Heart left ventricle (tissue), 13 donors: Measurements from ENCODE around the gene UBE3B.

Experiments used
- CTCF ChIP-seq, 12 donors: fragments of 200-600 bp; sonication (generic) in 4 of 12; IDR thresholded peaks; one replicate each; pipeline versions ENCODE4 v1.5.0 to v1.8.0; 2018 to 2022; ENCODE audit warnings: antibody characterized with exemption in 12 of 12, mild to moderate bottlenecking in 5 of 12
- POLR2A ChIP-seq, 2 donors: fragments of 450-650 bp; IDR thresholded peaks; one replicate each; pipeline ENCODE4 v1.6.1; 2017; ENCODE audit warnings: antibody characterized with exemption in 2 of 2, mild to moderate bottlenecking in 2 of 2, moderate library complexity in 2 of 2
- donor health status: ischemic (EF 13 %, LVEDD 7.1; RV severe dilation, severe dysfunction).
- donor health status: DM: no; HTN: yes; CAD: no.
- donor health status: DM: no; HTN: no; CAD: no.
- donor health status: ischemic (EF 25% LVEDD 6.9; RV normal size, moderate dysfunction).
- donor health status: ischemic (EF 25% LVEDD 5.7; RV mildly dilated, moderate dysfunction).
- donor health status: ischemic (EF 35%, LVEDD 5.7; RV mildly dilated, moderate dysfunction).
- donor health status: nonischemic (EF 11% LVEDD 7.7; RV severe dilation, severe dysfunction).
- donor health status: DM: yes; HTN: yes; CAD: no.
- donor health status: PGD.
- donor health status: ischemic (EF 29% LVEDD 5.4; RV normal size, mild dysfunction).
- donor health status: nonischemic (EF 23%, LVEDD 6.1; RV moderate dilation, normal function).

- no peak for TF ChIP-seq CTCF (IDR thresholded peaks at IDR 0.05)
- no peak for TF ChIP-seq POLR2A (IDR thresholded peaks at IDR 0.05)
Observed at GRCh38 chr12:109566424-109566823, 89.0 kb downstream of the UBE3B start.
